ENCODE measurements around the gene PRKCZ. TPM values are rescaled to one million over a fixed set of nuclear protein-coding genes. Genes with fewer than 3 reads are reported as not detected.
A peak's percentile ranks its signal among the peaks of the same experiment; 100 is the strongest.

Gene PRKCZ
- polyA plus RNA-seq, 1 donor, result 7.8 TPM

DNA sequence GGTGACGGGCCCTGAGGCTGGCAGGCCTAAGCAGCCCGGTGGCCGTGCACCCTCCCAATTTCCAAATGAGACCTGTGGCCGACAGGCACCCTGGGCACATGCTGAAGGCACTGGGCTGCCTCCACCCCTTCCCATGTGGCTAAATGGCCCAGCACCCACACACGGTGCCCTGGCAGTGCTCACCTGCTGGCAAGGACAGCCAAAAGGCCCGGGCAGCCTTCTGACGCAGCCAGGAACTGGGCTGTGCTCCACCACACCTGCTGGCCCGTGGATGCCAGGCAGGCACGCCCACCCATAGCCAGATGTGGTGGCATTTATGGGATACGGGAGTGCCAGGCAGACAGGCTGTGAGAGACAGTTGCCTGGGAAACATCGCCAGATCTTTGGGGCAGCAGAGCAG, 148.4 kb downstream of the PRKCZ start:
- DNase-seq, result no peak

- DNase-seq, result peak; percentile 89
These were observed 149.0 kb downstream of the PRKCZ start for GRCh38 chr1:2199042-2199810.

GRCh38 chr1:2200308-2200943, 150.2 kb downstream of the PRKCZ start:
- no peak for DNase-seq

DNA sequence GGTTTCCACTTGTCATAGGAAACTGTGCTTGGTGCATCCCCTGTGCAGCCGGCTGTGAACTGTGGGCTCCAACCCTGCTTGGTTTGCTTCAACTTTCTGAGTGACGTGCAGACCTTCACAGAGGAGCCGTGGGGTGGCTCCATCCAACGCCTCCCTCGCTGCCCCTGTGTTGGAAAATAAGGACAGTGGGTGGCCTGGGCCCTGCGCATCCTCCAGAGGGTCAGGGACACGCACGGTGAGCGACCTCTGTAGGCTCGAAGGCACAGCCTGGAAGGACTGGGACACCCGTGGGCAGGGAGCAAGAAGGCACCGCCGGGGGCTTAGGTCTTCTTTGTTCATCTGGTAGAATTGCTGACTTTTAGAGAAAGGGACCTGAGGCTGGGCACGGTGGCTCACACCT, 150.9 kb downstream of the PRKCZ start:
- no peak for DNase-seq

DNA sequence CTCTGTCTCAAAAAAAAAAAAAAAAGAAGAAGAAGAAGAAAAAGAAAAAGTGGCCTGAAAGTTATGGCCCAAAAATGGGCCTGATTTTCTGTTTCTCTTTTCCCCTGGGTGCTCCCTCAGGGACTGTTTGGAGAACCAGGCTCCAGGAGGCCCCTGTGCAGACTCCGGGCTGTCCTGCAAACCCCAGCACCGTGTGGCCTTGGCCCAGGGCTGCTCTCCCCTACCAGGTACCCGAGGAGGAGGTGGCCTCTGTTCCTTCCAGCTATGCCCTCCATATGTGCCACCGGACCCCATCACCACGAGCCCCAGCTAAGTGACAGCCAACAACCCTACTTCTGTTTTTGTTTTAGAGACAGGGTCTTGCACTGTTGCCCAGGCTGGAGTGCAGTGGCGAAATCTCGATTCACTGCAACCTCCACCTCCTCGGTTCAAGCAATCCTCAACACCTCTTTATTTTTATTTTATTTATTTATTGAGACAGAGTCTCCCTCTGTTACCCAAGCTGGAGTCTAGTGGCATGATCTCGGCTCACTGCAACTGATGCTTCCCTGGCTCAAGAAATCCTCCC, 151.9 kb downstream of the PRKCZ start:
- DNase-seq, result no peak

DNA sequence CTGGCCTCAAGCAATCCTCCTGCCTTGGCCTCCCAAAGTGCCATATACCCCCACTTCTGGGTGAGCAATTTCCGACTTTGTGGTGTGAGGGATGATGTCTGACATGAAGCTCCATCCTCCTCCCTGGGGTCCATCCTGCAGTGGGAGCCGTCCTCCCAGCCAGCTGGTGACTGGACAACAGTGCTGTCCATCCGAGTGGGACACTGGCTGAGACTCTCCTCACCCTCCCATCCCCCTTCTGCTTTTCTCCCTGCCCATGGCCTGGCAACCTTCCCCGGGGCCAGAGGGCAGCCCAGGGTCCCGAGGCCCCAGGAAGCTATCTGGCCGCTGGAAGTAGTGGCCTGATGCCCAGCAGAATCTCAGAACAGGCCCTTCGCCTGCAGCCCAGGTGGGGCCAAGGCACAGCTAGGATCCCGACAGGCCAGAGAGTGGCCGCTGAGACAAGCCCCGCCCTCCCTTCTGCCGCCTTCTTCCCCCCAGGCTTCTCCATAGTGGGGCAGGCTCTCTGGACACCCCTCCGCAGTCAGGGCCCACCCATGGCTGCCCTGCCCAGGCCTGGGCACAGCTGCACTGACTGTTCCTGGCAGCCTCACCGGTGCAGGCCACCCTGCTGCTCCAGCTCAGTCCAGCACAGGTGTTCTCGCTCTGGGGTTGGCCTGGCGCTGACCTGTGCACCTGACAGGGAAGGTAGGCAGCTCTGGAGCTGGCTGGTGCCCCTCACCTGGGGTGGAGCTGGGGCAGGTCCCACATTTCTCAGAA, 152.8 kb downstream of the PRKCZ start:
- no peak for DNase-seq

DNA sequence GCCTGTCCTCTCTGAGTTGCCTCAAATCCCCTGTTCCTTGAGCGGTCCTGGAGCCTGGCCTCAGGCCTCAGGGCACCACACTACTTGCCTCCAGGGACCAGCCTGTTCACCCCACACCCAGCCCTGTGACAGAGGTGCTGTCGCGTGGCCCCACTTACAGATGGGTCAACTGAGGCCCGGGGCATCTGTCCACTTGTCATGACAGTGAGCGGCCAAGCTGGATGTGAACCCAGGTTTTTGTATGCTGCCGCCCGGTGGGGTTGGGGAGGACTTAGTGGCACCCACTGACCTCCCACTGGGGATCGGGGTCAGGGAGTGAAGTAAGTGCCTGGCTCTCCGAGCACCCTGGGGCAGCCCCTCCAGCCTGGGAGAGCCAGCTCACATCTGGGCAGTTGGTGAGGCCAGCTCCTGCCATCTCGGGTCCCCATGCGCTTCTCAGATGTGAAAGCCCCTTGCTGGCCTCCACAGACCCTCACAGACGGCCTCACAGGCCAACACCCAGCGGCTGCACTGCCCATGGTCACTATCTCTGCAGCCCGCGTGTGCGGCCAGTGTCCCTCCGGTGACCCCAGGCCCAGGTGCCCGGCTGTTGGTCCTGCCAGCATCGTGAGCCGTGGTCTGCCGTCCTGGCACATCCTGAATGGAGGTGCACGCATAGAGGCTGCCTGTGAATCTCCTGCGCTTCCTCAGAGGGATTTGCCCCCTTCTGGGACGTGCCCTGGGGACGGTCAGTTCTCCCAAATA, 153.6 kb downstream of the PRKCZ start:
- DNase-seq, result no peak

DNA sequence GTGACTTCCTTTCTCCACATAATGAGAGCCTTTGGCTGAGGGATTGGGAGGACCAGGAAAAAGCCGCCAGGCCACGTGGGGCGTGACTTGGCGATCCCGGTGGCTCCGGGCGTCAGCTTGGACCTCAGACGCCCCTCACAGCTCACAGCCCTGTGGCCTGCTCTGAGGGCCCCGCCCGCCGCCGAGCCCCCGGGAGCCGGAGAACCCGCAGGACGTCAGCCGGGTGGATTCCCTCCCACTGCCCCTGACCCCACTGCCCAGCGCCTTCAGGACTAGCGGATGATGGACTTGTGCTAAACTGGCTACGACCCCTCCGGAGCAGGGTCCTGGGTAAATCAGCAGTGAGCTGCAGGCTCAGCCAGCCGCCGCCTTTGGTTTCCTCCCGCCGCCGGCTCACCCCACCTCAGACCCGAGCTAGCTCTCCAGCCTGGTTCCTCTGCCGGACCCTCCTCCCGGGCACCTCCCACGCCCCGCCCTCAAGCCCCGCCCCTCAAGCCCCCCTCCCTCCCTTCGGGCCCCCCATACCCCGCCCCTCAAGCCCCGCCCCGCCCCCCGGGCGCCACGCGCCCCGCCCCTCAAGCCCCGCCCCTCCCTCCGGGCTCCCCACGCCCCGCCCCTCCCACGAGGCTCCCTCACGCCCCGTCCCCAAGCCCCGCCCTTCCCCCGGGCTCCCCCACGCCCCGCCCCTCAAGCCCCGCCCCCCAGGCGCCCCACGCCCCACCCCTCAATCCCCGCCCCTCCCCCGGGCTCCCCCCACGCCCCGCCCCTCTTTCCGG, 154.4 kb downstream of the PRKCZ start:
- peak; percentile 85 for DNase-seq

DNA sequence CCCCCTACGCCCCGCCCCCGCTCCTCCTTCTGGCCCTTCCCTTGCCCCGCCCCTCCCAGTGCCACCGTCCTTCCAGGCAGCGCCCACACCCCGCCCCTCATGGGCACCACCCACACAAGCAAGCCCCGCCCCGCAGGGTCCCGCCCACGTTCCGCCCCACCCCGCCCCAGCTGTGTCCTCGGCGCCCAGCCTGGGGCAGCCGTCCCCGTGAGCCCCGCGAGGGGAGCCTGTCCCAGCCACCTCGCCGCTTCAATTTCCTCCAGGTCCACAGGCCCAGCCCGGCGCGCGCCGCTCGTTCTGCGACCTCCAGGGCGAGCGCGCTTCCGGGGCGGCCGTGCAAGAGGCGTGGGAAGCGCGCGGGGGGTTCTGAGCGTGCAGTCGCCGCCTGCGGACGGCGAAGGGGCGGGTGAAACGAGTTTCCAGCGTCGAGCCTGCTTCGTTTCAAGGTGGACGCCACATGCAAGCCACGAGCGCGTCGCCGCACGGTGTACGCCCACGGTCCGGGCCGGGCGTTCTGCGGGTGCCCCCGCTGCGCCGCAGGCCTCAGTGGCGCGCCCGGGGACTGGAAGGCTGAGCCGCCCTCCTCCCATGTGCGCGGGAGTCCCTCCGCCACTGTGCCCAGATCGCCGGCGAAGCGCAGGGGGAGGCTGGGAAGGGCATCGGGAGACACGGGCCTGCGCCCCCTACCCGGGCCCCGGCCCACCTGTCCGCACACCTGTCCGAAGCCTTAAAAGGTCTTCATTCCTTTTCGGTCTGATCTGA, 155.2 kb downstream of the PRKCZ start:
- DNase-seq, result peak; percentile 91

DNA sequence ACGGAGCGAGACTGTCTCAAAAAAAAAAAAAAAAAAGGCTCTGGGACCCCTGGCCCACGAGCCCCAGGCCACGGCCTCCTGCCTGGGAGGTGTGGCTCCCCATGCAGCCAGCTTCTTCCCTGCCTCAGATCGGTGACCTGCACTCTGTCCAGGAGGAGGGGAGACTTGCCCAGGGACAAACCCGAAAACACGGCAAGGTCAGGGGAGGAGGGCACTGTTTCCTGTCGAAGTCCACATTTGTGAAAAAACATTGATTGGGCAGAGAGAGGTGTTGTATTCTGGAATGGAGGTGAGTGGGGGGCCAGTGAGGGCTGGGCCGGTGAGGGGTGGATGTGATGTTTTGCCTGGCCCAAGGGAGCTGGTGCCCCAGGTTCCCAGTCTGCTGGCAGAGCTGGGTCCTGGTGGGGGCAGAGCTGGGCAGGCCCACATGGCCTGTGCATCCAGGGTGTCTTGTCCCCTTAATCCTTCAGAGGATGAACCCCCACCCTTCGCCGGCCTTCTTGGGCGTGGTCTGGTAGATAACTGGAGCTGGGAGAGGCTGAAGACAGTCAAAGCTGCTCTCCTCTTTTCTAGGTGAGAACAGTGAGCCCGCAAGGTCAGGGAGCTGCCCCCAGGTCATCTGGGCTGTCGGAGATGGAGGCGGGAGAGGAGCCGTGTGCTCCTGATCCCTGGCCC, 156.7 kb downstream of the PRKCZ start:
- DNase-seq, result no peak

DNA sequence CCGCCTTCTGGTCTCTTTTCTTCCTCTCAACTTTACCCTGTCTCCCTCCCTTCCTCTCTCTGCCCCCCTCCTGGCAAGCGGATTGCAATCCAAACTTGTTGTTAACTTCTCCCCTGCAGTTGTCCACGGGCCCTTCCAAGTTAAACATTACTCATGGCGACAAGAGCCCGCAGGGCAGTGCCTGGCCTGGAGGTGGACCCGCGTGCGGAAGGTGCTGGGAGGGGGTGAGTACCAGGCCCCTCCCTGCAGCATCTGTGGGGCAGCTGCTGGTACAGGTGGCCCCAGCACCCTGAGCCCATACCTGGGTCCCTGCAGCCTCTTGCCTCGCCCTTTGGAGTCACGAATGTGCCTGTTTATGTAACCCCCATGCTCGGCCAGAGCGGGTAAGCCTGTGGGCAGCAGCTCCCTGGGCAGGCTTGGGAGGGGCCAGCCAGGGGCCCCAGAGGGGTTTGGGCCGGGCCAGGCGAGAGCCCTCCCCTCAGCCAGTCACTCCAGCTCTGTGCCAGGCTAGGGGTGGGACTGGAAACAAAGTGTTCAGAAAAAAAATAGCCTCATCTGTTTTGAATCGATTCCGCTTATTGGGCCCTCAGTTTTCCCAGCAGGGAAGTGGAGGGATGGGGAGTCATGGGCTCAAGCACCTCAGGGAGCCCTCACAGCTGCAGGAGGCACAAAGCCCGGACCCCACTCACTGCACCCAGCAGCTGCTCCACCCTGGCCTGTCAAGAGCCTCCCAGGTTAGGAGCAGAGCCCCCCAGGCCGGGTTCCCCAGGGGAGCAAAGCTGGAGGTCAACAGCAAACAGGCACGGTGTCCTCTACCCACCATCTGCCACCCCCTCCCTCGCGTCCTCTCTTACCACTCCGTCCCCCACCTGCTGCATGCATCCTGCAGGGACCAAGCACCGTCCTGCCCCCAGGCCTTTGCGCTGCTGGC, 158.4 kb downstream of the PRKCZ start:
- no peak for DNase-seq

GRCh38 chr1:2209400-2210083, 159.3 kb downstream of the PRKCZ start:
- no peak for DNase-seq

DNA sequence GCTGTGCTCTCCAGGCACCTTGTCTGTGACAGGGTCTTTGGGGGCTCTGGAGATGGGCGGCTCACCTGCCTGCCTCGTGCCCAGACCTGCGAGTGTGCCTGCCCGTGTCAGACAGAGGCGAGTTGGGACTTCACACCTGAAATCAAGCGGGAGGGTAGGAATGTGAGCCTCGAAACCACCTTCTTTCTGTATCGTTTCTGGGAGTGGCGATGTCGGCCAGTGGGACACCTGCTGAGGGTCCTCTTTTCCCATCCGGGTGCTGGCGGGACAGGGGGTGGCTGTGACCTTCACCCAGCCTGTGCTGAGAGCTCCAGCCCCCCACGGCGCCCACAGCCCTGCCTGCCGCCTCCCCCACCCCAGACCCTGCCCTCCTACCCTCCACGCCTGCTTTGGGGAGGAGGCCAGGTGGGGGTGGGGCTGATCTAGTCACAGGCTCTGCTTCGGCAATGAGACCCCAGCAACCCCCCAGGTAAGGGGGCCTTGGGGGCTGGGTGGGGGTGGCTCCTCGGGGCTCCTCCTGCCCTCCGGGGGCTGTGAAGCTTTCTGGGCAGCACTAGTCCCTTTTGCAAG, 160.0 kb downstream of the PRKCZ start:
- DNase-seq, result no peak

- DNase-seq, result no peak
These were observed 160.6 kb downstream of the PRKCZ start for GRCh38 chr1:2210786-2211185.

GRCh38 chr1:2212274-2212531, 162.0 kb downstream of the PRKCZ start:
- DNase-seq, result no peak

DNA sequence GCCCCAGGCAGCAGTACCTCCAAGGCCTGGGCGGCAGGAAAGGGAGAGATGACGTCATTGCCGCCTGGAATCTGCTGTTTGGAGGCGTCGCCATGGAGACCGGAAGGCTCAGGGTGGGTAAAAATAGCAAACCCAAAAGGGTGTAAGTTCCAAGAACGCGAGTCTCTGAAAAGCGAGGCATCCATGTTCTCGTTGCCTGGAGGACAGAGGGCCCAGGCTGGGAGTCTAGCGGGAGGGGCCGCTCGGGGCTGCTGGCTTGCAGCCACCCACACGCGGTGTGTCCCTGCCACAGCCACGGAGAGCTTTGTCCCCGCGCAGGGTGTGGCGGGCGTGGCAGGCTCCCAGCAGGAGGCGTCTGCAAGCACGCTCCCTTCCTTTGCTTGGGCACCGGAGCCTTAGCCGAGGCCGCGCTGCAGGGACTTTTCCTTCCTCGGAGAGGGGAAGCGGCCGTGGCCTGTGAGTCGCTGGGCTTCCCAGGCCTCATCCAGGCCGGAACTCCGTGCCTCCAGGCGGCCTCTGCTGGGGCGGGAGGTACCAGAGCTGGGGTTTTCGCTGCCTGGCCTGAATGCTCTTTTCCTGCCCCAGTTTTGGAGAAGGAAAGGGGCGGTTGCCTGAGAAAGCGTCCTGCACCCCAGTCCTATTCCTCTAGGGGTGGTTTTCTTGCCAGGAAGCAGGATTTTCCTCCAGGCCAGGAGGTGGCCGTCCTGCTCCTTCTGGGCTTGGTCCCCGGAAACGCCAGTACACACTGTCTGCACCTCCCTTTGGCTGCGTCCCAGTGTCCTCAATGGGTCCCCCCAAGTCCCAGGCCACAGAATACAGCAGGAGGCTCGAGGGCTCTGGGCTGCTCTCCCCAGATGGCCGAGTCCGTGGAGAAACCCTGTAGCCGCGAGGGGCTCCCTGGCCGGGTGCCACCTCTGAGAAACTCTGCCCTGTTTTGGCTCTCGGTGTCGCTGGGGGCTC, 162.6 kb downstream of the PRKCZ start:
- DNase-seq, result peak; percentile 94

All from hindlimb muscle (tissue), 1 donor.